BLaER1 treated with 17β-estradiol and CSF1 and Interleukin-3, amounts not matched to agents 10 nM and 100 nM (cell line): ENCODE measurements around the gene TBK1.

ENCODE experiments used
- H3K27ac ChIP-seq, 11 experiments: shearing (Covaris generic); formaldehyde crosslinking; 2 replicates each; pipeline ENCODE4 v1.8.1; 2022
- H3K27me3 ChIP-seq, 11 experiments: shearing (Covaris generic); formaldehyde crosslinking; 2 replicates each; pipeline ENCODE4 v1.8.1; 2022
- H3K36me3 ChIP-seq, 11 experiments: shearing (Covaris generic); formaldehyde crosslinking; 2 replicates each; pipeline ENCODE4 v1.8.1; 2022
- H3K4me1 ChIP-seq, 10 experiments: shearing (Covaris generic); formaldehyde crosslinking; 2 replicates each; pipeline ENCODE4 v1.8.1; 2022
- H3K4me2 ChIP-seq, 11 experiments: shearing (Covaris generic); formaldehyde crosslinking; 2 replicates each; pipeline ENCODE4 v1.8.1; 2022
- H3K4me3 ChIP-seq, 10 experiments: shearing (Covaris generic); formaldehyde crosslinking; 2 replicates each; pipeline ENCODE4 v1.8.1; 2022
- H3K9ac ChIP-seq, 11 experiments: shearing (Covaris generic); formaldehyde crosslinking; 2 replicates each; pipeline ENCODE4 v1.8.1; 2022
- H3K9me3 ChIP-seq, 11 experiments: shearing (Covaris generic); formaldehyde crosslinking; replicated peaks in 1 of 11; 2 replicates each; pipeline ENCODE4 v1.8.1; 2022
- H4K20me1 ChIP-seq, 11 experiments: shearing (Covaris generic); formaldehyde crosslinking; 2 replicates each; pipeline ENCODE4 v1.8.1; 2022
- Cebpa-rat ChIP-seq, 11 experiments: shearing (Covaris generic); IDR thresholded peaks; 2 replicates each; pipeline ENCODE4 v1.8.1; 2022

Gene TBK1

DNA sequence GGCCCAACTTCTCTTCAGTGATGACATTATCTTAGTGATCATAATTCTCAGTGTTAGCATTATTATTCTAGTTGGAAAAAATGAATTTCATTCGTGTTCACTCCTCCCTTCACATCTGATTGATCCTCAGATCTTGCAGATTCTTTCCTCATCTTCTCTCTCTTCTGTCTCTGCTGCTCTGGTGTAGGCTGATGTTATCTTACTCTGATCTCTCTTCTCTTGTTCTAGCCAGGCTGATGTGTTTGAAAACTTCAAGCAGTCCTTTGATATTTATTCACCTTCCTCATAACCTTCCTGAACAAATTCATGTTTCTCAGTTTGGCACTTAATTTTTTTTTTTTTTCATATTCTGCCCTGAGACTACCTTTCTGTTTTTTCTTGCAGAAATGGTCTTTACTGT lies 5.6 kb upstream of the TBK1 start:
- Histone ChIP-seq H3K4me2 (no peak overlapping the region), H3K9me3 (no peaks in the 10 kb centered on the region), H4K20me1 (peaks cover 0 to 33% (median 4%) of the 10 kb centered on the region in 11 experiments; a peak in 9 of 22 replicates), H3K27ac (no peak overlapping the region), H3K4me1 (peaks cover 8 to 14% (median 13%) of the 10 kb centered on the region in 10 experiments; a peak in 18 of 20 replicates), H3K4me3 (no peak overlapping the region), H3K36me3 (peaks cover 69 to 89% (median 78%) of the 10 kb centered on the region in 11 experiments), H3K9ac (no peak overlapping the region), H3K27me3 (no peaks in the 10 kb centered on the region)
- TF ChIP-seq Cebpa-rat (IDR thresholded peaks at IDR 0.05), result no peak

- H3K9me3 ChIP-seq, result no peaks in the 10 kb centered on the region
- no peaks in the 10 kb centered on the region for H3K27me3 ChIP-seq
- H3K27ac ChIP-seq, result 0 out of 22 replicates have a peak overlapping the region, but pooled peaks of 1 of the 11 experiments have one; percentile 97
- no peak for TF ChIP-seq Cebpa-rat (IDR thresholded peaks at IDR 0.05)
- peaks cover 0 to 33% (median 11%) of the 10 kb centered on the region in 11 experiments; a peak in 11 of 22 replicates for H4K20me1 ChIP-seq
- H3K4me3 ChIP-seq, result no peak overlapping the region
- peak overlapping the region in 7 of 11 experiments; percentile 83 to 92 (median 88); a peak in 10 of 22 replicates for H3K4me2 ChIP-seq
- peaks cover 37 to 54% (median 40%) of the 10 kb centered on the region in 11 experiments for H3K36me3 ChIP-seq
- peaks cover 18 to 33% (median 25%) of the 10 kb centered on the region in 10 experiments for H3K4me1 ChIP-seq
- peak overlapping the region in 1 of 11 experiments; percentile 95; a peak in 2 of 22 replicates for H3K9ac ChIP-seq
Observed at GRCh38 chr12:64450057-64450640, 1.8 kb upstream of the TBK1 start.

- no peaks in the 10 kb centered on the region for H3K9me3 ChIP-seq
- peaks cover 0 to 37% (median 14%) of the 10 kb centered on the region in 11 experiments; a peak in 12 of 22 replicates for H4K20me1 ChIP-seq
- H3K4me3 ChIP-seq, result peak overlapping the region; percentile 81 to 98 (median 96)
- H3K4me2 ChIP-seq, result peak overlapping the region; percentile 81 to 93 (median 88)
- H3K36me3 ChIP-seq, result peaks cover 30 to 54% (median 36%) of the 10 kb centered on the region in 11 experiments
- H3K4me1 ChIP-seq, result peaks cover 20 to 41% (median 26%) of the 10 kb centered on the region in 10 experiments
- H3K27ac ChIP-seq, result peak overlapping the region in 10 of 11 experiments; percentile 93 to 99 (median 96); a peak in 20 of 22 replicates
- TF ChIP-seq Cebpa-rat (IDR thresholded peaks at IDR 0.05), result no peak
- H3K27me3 ChIP-seq, result no peaks in the 10 kb centered on the region
- peak overlapping the region; percentile 91 to 99 (median 95) for H3K9ac ChIP-seq
Observed at GRCh38 chr12:64450711-64451486, 1.0 kb upstream of the TBK1 start.

GRCh38 chr12:64452559-64453329 lies 824 bp downstream of the TBK1 start:
- Histone ChIP-seq H4K20me1 (peaks cover 0 to 51% (median 28%) of the 10 kb centered on the region in 11 experiments; a peak in 14 of 22 replicates), H3K4me3 (peak overlapping the region; percentile 81 to 98 (median 96)), H3K9ac (peak overlapping the region; percentile 91 to 99 (median 95)), H3K27me3 (no peaks in the 10 kb centered on the region), H3K27ac (peak overlapping the region; percentile 90 to 99 (median 96)), H3K4me2 (peak overlapping the region; percentile 70 to 92 (median 83)), H3K4me1 (peaks cover 20 to 59% (median 37%) of the 10 kb centered on the region in 10 experiments), H3K9me3 (no peaks in the 10 kb centered on the region), H3K36me3 (peaks cover 25 to 53% (median 31%) of the 10 kb centered on the region in 11 experiments)
- TF ChIP-seq Cebpa-rat (IDR thresholded peaks at IDR 0.05), result no peak

DNA sequence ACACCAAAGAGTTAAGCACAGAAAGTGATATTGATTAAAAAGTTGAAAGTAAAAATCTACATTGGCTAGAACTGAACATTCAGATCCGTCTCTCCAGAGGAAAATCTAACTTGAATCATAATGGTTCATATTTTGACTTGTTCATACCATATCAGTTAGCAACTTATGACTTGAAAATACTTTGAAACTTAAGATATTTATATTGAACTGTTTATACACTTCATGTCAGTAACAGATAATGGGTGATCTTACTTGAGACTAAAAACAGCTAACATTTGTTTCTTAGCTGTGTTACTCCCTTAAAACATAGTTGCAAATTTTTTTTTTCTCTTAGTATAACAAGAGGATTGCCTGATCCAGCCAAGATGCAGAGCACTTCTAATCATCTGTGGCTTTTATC lies 3.6 kb downstream of the TBK1 start:
- no peak overlapping the region for H3K4me3 ChIP-seq
- peaks cover 19 to 50% (median 26%) of the 10 kb centered on the region in 11 experiments; a peak in 20 of 22 replicates for H3K36me3 ChIP-seq
- H3K27me3 ChIP-seq, result no peaks in the 10 kb centered on the region
- no peaks in the 10 kb centered on the region for H3K9me3 ChIP-seq
- no peak for TF ChIP-seq Cebpa-rat (IDR thresholded peaks at IDR 0.05)
- H3K27ac ChIP-seq, result no peak overlapping the region
- H3K4me1 ChIP-seq, result peaks cover 30 to 70% (median 46%) of the 10 kb centered on the region in 10 experiments
- peaks cover 0 to 66% (median 37%) of the 10 kb centered on the region in 11 experiments; a peak in 14 of 22 replicates for H4K20me1 ChIP-seq
- H3K9ac ChIP-seq, result peak overlapping the region in 1 of 11 experiments; percentile 31; a peak in 1 of 22 replicates
- H3K4me2 ChIP-seq, result peak overlapping the region in 3 of 11 experiments; percentile 44 to 63 (median 62); a peak in 2 of 22 replicates

GRCh38 chr12:64456119-64456518 lies 4.2 kb downstream of the TBK1 start:
- Histone ChIP-seq H3K4me1 (peaks cover 24 to 63% (median 40%) of the 10 kb centered on the region in 10 experiments), H3K9ac (peak overlapping the region in 2 of 11 experiments; percentile 31 to 36; a peak in 1 of 22 replicates), H3K27ac (peak overlapping the region in 1 of 11 experiments; percentile 47; a peak in 2 of 22 replicates), H3K27me3 (no peaks in the 10 kb centered on the region), H3K4me3 (no peak overlapping the region), H3K36me3 (peaks cover 23 to 55% (median 31%) of the 10 kb centered on the region in 11 experiments; a peak in 20 of 22 replicates), H3K4me2 (peak overlapping the region in 5 of 11 experiments; percentile 12 to 68 (median 62); a peak in 7 of 22 replicates), H3K9me3 (no peaks in the 10 kb centered on the region), H4K20me1 (peaks cover 0 to 61% (median 37%) of the 10 kb centered on the region in 11 experiments; a peak in 14 of 22 replicates)
- no peak for TF ChIP-seq Cebpa-rat (IDR thresholded peaks at IDR 0.05)

GRCh38 chr12:64457032-64457431 lies 5.1 kb downstream of the TBK1 start:
- H3K27ac ChIP-seq, result peak overlapping the region in 4 of 11 experiments; percentile 0 to 47 (median 14); a peak in 5 of 22 replicates
- peaks cover 18 to 61% (median 37%) of the 10 kb centered on the region in 10 experiments for H3K4me1 ChIP-seq
- no peaks in the 10 kb centered on the region for H3K27me3 ChIP-seq
- peaks cover 0 to 69% (median 37%) of the 10 kb centered on the region in 11 experiments; a peak in 14 of 22 replicates for H4K20me1 ChIP-seq
- no peak for TF ChIP-seq Cebpa-rat (IDR thresholded peaks at IDR 0.05)
- peaks cover 30 to 64% (median 38%) of the 10 kb centered on the region in 11 experiments for H3K36me3 ChIP-seq
- H3K9ac ChIP-seq, result peak overlapping the region in 2 of 11 experiments; percentile 38 to 41; a peak in 1 of 22 replicates
- H3K4me2 ChIP-seq, result peak overlapping the region in 8 of 11 experiments; percentile 12 to 68 (median 58); a peak in 12 of 22 replicates
- no peak overlapping the region; a peak in 1 of 20 replicates for H3K4me3 ChIP-seq
- no peaks in the 10 kb centered on the region for H3K9me3 ChIP-seq

GRCh38 chr12:64457466-64457865 lies 5.5 kb downstream of the TBK1 start:
- peaks cover 18 to 61% (median 37%) of the 10 kb centered on the region in 10 experiments for H3K4me1 ChIP-seq

More at GRCh38 chr12:64457466-64457865, 5.5 kb downstream of the TBK1 start:
- no peak for TF ChIP-seq Cebpa-rat (IDR thresholded peaks at IDR 0.05)
- peaks cover 32 to 68% (median 39%) of the 10 kb centered on the region in 11 experiments for H3K36me3 ChIP-seq
- H4K20me1 ChIP-seq, result peaks cover 0 to 71% (median 37%) of the 10 kb centered on the region in 11 experiments; a peak in 14 of 22 replicates
- 0 out of 22 replicates have a peak overlapping the region, but pooled peaks of 1 of the 11 experiments have one; percentile 41 for H3K9ac ChIP-seq
- H3K9me3 ChIP-seq, result no peaks in the 10 kb centered on the region
- no peaks in the 10 kb centered on the region for H3K27me3 ChIP-seq
- peak overlapping the region in 4 of 11 experiments; percentile 0 to 47 (median 14); a peak in 5 of 22 replicates for H3K27ac ChIP-seq
- H3K4me2 ChIP-seq, result peak overlapping the region in 7 of 11 experiments; percentile 12 to 68 (median 61); a peak in 11 of 22 replicates
- H3K4me3 ChIP-seq, result no peak overlapping the region
